GM21825 (cell line): ENCODE results near the gene RERE.
"Not testable (repeated sequence)": the region's sequence is repeated elsewhere in the genome, so short reads cannot be mapped to it uniquely, and the experiment has no call there.

Experiments
- ATAC-seq: cut with Tn5 transposase; IDR thresholded peaks from one replicate; pipeline ENCODE4 v1.9.1; 2021; ENCODE audit warnings: mild to moderate bottlenecking, moderate library complexity; ENCODE audit not compliant: unreplicated experiment

Gene RERE

DNA sequence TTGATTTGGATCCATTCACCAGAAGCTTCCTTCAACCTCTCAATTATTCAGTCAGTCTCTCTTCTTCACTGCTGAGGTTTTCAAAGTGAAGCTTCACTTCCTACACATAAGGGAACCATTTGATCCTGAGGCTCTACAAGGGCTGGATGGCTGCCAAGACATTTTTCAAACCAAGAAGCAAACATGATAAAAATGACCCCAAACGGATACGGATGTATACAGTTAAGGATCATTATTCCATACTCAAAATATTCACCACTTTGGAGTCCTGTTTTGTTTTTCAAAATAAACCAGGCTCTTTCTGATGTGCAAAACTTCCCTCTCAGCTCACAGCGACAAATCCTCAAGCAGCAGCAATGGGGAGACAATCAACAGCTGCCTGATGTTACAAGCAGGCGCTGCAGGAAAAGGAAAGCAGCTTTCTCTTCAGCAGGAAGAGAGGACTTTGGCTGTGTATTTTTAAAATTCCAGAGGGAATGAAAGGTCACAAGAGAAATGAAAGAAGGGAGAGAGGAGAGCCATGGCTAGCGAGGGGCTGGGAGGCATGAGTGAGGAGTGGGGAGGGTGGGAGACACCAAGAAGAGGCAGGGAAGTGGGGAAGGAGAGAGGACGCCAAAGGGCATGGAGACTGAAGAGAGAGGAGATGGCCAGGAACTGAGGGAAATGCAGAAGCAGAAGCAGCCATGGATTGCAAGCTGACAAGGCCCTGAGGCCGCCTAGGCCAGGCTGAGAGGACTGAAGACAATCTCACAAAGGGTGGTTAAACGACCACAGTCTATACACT, 354.1 kb downstream of the RERE start:
- ATAC-seq, result no peak

DNA sequence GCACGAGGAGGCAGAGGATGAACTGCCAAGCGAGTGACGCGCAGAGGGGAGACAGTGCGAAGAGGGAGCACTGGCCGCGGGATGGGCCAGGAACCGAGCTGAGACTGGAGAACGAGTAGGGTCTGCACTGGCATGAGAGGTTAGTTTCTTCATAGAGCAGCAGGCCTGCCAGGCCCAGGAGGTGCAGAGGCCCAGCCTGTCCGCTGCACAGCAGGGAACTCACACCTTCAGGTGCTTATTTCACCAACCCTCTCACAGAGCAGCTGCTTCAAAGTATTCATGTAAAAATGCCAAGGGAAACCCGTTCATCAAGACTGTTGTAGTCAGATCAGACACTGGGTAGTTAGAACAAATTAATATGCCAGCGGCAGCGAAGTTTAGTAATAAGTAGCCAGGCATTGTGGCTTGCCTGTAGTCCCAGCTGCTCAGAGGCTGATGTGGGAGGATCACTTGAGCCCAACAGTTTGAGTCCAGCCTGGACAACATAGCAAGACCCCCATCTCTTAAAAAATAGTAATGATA, 355.0 kb downstream of the RERE start:
- ATAC-seq, result no peak

DNA sequence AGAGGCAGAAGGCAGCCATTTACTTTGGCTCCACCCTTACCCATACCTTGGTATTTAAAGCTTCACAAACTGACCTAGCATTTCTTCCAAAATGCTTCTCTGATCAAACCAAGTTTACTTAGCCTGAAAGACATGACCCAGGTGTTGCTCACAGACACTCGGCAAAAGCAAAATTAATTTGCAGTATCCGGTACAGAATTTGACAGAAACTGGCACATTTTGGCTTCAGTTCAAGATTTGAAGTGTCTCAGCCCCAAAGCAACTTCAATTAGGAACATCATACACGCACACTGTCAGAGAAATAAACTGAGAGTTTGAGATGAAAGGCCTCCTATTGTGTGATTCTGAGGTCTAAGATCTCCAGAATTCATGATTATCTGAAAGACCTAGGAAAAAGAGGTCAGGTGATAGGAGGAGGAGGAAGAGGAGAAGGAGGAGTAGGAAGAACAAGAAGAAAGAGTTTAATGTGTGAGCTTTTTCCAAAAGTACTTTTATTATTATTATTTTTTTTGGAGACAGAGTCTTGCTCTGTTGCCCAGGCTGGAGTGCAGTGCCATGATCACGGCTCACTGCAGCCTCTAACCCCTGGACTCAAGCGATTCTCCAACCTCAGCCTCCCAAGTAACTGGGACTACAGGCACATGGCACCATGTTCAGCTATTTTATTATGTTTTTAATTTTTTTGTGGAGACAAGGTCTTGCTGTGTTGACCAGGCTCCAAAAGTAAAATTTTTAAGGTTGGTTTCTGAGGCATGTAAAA, 355.9 kb downstream of the RERE start:
- no peak for ATAC-seq

DNA sequence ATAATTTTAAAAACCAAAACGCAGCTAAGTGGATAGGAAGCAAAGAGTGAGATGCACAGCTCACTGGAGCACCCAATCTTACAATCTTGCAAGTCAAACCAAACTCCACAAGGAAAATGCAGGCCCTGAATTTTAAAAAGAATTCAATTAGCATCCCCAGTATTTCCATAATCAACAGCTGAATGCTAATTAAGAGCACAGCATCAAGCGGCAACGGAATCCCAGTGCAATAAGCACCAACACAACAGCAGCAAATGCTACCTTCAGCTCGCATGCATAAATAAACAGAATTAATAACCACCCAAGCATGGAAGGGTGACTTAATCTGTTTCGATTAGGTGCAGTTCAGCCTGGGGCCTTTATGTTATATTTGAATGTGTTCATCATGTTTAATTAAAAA, 356.7 kb downstream of the RERE start:
- no peak for ATAC-seq

DNA sequence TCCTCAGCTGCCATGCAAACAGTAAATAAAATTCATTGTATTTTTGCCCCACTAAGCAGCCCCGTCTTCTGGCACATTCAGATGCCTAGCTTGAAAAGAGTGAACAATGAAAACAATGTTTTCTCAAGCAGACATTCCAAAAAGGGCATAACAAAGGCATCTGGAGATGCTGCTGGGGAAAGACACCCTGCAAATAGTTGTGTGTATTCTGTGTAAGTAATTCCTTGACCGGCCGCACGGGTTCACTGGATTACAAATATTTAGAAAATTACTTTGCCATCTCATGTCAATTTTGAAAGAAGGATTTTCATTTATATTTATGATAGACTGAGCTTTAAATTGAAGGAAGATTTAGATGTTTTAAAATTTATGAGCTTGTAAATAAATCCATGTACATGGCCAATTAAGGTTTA, 357.3 kb downstream of the RERE start:
- no peak for ATAC-seq

DNA sequence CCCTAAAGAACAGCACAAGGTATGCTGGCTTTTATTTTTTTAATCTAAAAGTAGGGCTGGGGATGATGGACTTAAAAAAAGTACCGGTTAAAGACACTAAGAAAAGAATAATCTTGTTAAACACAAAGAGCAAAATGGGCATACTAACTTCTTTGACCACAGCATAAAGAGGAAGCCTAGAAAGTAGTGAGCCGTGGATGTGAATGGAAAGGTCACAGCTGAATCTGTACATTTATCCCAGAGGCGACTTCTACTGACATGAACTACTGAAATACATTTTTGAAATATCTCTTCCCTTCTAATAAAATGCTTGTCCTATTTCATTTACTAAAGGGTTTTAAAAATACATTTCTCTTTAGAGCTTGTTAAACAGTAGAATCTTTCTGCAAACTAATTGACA, 358.8 kb downstream of the RERE start:
- no peak for ATAC-seq

DNA sequence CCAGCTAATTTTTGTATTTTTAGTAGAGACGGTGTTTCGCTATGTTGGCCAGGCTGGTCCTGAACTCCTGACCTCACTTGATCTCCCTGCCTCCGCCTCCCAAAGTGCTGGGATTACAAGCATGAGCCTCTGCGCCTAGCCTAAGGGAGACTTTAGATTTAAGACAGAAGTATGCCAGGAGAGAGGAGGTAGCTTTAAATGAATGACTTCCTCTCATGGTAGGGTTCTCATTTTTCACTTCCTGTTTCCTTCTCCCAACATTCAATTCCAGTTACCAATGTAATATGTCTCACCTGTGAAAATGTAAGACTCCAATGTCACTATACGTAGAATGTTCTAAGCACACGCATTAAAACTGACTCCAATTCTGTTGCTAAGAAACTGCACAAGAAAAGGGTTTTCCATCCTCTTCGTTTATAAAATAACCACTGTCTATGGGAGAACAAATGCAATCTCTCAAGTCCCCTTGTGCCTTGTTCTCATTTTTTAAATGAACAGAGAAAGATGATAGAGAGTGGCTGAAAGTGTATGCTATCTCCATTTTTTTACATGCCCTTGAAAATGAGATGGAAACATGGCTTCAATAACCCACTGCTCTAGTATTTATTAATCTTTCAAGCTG, 359.6 kb downstream of the RERE start:
- ATAC-seq, result no peak

DNA sequence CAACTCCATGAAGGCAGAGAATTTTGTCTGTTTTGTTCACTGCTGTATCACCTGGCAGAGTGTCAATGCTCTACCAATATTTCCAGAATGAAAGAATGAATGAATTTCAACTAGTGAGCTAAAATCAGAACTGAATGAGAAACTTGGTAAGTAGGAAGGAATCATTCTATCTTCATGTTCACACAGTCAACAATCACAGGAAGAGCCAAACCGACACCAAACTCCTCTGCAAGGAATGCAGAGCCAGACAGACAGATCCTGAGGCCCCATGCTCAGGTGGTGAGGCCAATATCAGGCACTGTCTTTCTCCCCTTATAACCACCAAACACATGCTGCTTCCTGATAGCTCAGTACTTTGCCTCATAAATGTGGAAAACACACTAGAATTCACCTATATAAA, 360.4 kb downstream of the RERE start:
- no peak for ATAC-seq

DNA sequence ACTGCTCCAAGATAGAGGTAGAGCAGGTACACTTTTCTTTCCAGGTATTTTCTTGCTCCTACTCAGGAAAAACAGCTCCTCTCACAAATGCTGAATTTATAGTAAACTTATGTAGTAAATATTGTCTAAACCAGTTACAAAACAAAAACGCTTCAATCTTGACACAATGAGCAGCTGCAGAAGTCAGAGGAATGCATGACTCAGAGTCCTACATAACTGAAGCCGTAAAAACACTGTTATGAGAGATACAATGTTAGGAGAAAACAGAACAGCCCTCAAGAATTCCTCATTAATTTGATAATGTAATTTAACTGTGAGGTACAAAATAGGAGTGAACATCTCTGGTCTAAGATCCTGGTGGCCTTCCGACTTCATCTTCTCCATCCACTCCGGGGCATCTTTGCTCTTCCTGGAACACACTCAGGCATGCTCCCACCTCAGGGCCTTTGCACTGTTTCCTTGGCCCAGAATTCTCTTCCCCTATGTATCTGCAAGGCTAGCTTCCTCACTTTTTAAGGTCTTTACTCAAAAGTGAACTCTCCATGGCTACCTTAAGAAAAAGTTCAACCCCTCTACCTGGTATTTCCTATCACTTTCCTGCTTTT, 361.0 kb downstream of the RERE start:
- no peak for ATAC-seq

DNA sequence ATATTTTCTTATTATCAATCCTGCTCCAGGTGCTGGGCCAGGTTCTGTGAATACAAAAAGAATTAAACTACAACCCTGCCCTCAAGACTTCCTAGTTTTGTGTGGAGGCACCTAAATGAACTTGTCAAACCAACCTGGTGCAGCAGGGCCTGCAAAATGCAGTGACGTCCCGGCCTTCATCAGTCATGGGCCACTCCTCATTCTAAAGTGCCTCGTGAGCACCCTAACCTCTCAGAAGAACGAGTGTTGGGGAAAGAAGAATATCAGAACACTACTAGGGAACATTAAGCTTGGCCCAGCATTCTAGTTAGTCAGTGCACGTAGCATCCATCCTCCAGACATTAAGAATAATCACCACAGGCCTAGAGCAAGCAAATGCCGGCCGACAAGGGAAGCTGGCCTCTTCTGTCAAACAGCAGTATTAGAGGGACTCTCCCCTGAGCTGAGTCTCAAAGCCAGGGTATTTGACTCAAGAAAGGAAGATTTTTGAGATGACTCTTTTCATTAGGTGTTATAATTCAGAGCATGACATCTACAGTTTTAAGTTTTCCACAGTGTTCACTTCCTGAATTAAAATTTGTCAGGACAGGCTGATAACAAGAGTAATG, 361.6 kb downstream of the RERE start:
- ATAC-seq, result no peak

DNA sequence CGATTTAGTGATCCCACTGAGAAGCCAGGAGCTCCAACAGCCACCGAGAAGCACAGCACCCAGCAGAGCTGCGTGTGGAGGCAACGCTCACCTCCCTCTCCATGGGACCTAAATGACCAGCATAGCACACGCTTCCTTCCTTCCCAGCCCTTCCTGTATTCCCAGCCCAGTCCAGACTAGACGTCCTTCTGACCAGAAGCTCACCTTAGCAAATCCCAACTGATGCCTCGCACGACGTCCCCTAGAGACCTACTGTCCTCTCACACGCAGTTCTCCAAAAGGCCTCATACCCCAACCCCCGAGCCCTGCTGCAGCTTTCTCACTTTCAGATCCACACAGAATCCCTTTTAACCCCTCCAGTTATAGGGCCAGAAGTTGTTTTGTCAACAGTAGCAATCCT, 367.1 kb downstream of the RERE start:
- no peak for ATAC-seq

DNA sequence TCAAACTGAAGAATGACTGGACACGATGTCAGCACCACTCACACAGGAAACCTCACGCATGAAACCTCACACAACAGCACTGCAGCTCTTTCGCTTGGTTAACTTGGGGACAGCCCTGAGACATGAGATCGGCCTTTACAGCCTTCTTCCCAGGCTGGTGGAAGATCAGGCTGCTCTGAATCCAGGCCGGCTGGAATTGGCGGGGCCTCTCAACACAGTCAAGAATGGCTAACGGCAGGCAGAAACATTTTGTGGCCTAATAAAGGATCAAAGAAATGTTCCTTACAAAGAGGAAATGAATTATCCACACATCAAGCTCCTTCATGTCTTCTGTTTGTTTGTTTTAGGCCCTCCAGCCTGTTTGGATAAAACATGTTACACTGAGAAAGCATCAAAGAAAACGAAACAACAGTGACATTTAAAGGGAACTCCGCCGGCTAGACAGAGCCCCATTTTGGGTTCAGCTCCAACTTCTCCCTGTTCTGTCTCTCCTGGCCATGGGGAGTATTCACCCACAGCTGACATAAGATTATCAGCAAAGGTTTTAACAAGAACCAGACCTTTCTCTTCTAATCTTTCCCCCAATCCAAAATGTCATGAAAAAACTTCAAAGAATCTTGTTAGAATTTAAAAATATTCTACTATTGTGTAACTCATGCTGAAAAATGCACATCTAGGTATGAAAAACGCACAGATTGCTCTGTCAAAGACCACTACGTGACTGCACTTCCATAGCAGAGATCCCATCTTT, 368.4 kb downstream of the RERE start:
- ATAC-seq, result no peak

DNA sequence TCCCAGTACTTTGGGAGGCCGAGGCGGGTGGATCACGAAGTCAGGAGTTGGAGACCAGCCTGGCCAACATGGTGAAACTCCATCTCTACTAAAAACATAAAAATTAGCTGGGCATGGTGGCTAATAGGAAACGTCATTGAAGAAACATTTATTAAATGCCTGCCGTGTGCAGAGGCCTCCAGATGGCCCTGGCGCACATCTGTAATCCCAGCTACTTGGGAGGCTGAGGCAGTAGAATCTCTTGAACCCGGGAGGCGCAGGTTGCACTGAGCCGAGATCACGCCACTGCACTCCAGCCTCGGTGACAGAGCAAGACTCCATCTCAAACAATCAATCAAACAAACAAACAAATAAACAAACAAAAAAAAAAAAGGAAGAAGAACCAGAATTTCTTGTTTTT, 368.9 kb downstream of the RERE start:
- ATAC-seq, result not testable (repeated sequence)

DNA sequence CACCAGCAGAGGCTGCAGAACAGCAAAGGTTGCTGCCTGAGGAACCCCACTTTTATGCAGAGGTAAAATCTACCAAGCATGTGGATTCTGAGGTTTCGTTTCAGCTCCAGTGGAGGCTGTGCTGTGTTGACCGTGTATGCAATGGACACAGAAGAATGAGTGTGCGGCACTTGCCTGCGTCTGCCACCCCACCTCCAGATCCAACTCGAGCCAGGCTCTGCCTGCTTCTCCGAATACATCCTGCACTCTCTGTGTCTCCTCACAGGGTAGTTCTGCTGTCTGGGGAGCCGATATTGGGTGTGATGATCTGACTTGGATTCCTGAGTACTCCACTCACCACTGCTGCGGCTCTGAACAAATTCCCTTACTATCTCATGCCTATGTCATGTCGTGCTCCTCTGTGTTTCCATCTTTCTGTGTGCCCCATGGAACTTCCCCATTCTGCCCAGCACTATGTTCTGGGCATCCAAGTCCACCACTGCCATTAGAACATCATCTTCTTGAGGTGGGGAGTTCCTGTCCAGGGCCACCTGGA, 369.8 kb downstream of the RERE start:
- no peak for ATAC-seq

DNA sequence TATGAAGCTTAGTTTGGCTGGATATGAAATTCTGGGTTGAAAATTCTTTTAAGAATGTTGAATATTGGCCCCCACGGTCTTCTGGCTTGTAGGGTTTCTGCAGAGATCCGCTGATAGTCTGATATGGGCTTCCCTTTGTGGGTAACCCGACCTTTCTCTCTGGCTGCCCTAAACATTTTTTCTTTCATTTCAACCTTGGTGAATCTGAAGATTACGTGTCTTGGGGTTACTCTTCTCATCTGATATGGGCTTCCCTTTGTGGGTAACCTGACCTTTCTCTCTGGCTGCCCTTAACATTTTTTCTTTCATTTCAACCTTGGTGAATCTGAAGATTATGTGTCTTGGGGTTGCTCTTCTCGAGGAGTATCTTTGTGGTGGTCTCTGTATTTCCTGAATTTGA, 371.3 kb downstream of the RERE start:
- ATAC-seq, result not testable (repeated sequence)

DNA sequence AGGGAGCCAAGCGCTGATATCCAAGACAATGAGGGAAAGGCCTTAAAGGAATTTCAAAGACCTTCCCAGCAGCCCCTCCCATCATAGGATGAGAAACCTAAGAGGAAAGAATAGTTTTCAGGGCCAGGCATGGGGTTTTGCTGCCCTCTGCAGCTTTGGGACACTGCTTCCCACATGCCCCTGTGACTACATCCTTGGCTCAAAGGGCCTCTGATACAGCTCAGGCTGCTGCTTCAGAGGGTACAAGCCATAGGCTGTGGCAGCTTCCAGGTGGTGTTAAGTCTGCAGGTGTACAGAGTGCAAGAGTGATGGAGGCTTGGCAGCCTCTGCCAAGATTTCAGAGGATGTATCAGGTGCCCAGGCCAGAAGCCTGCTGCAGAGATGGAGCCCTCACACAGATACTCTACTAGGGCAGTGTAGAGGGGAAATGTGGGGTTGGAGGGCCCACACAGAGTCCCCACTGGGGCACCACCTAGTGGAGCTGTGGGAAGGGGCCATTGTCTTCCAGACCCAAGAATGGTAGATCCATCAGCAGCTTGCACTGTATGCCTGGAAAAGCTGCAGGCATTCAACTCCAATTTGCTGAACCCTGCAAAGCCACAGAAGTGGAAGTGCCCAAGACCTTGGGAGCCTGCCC, 373.8 kb downstream of the RERE start:
- ATAC-seq, result no peak

DNA sequence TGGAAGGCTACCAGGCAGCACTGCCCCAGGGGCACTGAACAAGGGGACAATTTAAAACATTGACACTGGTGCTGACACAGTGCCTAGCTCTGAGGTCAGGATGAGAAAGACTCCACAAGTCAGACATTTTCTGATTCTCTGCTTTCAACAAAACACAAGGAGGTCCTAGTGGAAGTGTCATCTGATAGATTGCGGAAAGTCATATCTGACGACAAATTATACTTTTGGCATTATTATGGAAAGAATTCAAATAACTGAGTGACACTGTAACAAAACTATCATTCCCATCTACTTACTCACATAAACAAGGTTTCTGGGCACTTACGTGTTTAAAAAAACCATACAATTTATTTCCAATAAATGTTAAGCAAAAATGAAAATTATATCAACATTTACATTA, 376.0 kb downstream of the RERE start:
- ATAC-seq, result no peak

DNA sequence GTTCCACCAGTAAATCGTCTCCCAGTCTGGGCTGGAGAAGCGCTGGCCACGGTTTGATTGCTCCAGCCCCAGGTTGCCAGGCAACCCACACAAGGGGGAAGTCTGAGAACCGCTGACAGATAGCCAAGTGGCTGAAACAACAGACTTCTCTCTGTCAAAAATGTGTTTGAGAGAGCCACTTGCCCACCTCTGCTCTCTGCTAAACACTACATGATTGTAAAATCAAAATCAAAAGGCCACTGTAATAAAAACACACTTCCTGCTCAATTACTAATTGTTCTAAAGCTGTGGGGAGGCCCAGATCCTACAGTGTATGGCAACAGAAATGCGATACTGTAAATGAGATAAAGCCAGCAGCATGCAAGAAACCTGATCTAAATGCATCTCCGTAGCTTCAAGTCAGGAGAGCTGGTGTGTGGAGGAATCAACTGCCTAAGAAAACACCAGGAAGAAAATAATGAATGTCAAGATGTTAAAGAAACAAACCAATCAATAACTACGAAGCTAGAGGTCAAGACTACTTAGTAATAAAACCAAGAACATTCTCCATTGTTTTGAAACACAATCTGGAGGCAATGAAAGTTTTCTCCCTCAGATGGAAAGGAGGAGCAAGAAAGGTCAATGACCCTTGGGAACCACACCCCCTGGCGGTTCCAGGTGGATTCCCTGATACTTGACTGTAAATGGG, 378.3 kb downstream of the RERE start:
- no peak for ATAC-seq

DNA sequence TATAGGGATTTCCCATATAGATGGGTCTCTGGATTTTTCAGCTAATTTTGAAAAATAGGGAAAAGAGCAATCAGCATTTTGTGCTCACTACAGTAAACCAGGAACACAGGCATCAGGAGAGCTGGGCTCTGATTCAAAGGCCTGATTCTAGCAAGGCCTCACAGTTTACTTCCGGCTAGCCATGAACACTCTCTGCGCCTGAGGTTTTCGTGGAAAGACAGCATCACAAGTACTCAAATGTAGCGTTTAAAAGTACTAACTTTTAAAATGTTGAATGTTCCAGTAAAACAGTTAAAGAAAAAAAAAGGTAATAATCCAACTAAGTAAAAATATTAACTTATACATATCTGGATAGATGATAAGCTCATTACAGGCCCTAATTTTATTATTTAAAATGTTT, 379.0 kb downstream of the RERE start:
- no peak for ATAC-seq
